Adrenal gland (tissue), 5 donors: ENCODE results near the gene EXT2.

Source experiments
- CTCF ChIP-seq, 6 experiments: fragments of 450-650 bp in 4 of 6; fragments of 200-600 bp in 2 of 6; sonication (generic) in 1 of 6; IDR thresholded peaks; 1 replicate in 5 of 6; 2 replicates in 1 of 6; pipeline versions ENCODE4 v1.5.1 to v1.8.0; 2016 to 2021; ENCODE audit warnings: antibody characterized with exemption in 6 of 6, mild to moderate bottlenecking in 2 of 6, moderate library complexity in 1 of 6
- POLR2A ChIP-seq, 2 donors: fragments of 450-650 bp; IDR thresholded peaks; one replicate each; pipeline ENCODE4 v1.6.1; 2017; ENCODE audit warnings: antibody characterized with exemption in 2 of 2, mild to moderate bottlenecking in 2 of 2, moderate library complexity in 1 of 2
- donor health status: DM: no; HTN: no; CAD: no.

GRCh38 chr11:44150401-44150800, 54.9 kb downstream of the EXT2 start:
- TF ChIP-seq POLR2A (IDR thresholded peaks at IDR 0.05) (no peak), CTCF (IDR thresholded peaks at IDR 0.05) (no peak)
